ENCODE data around the gene ETV6.
"Not testable (repeated sequence)": the region's sequence is repeated elsewhere in the genome, so short reads cannot be mapped to it uniquely, and the experiment has no call there.

Gene ETV6

GRCh38 chr12:11907625-11908024 is 258.2 kb downstream of the ETV6 start:
- peaks cover 16% of the 10 kb centered on the region for H3K27me3 Mint-ChIP-seq (ENCODE audit: low read depth, poor library complexity)
- H3K4me3 Mint-ChIP-seq = no peak overlapping the region
- H3K9me3 Mint-ChIP-seq = peaks cover 59% of the 10 kb centered on the region
- H3K36me3 Mint-ChIP-seq (ENCODE audit: low read depth) = peaks cover 5% of the 10 kb centered on the region
- no peak for DNase-seq
- no peaks in the 10 kb centered on the region for H3K4me1 Mint-ChIP-seq
- no peak for TF ChIP-seq CTCF (IDR thresholded peaks at IDR 0.05)
- H3K27ac Mint-ChIP-seq = no peak overlapping the region

- Mint-ChIP-seq H3K27me3 (ENCODE audit: low read depth, poor library complexity) (peaks cover 12% of the 10 kb centered on the region), H3K9me3 (peaks cover 59% of the 10 kb centered on the region)
- not testable (repeated sequence) for H3K36me3 Mint-ChIP-seq (ENCODE audit: low read depth); DNase-seq; H3K4me1 Mint-ChIP-seq; H3K4me3 Mint-ChIP-seq; H3K27ac Mint-ChIP-seq
These were observed 259.9 kb downstream of the ETV6 start for GRCh38 chr12:11909406-11909805.

- no peak for DNase-seq
- Mint-ChIP-seq H3K4me3 (no peak overlapping the region), H3K4me1 (no peaks in the 10 kb centered on the region), H3K27me3 (ENCODE audit: low read depth, poor library complexity) (peaks cover 20% of the 10 kb centered on the region), H3K27ac (no peak overlapping the region), H3K9me3 (peaks cover 12% of the 10 kb centered on the region), H3K36me3 (ENCODE audit: low read depth) (no peaks in the 10 kb centered on the region)
- no peak for TF ChIP-seq CTCF (IDR thresholded peaks at IDR 0.05)
These were observed 266.6 kb downstream of the ETV6 start for GRCh38 chr12:11916113-11916512.

- no peak for DNase-seq
- no peaks in the 10 kb centered on the region for H3K4me1 Mint-ChIP-seq
- no peaks in the 10 kb centered on the region for H3K36me3 Mint-ChIP-seq (ENCODE audit: low read depth)
- TF ChIP-seq CTCF (IDR thresholded peaks at IDR 0.05) = no peak
- H3K27ac Mint-ChIP-seq = no peak overlapping the region
- peaks cover 9% of the 10 kb centered on the region for H3K9me3 Mint-ChIP-seq
- peaks cover 21% of the 10 kb centered on the region for H3K27me3 Mint-ChIP-seq (ENCODE audit: low read depth, poor library complexity)
- no peak overlapping the region for H3K4me3 Mint-ChIP-seq
These were observed 267.3 kb downstream of the ETV6 start for GRCh38 chr12:11916771-11917170.

- no peak overlapping the region for H3K4me3 Mint-ChIP-seq
- H3K4me1 Mint-ChIP-seq = no peaks in the 10 kb centered on the region
- no peak for TF ChIP-seq CTCF (IDR thresholded peaks at IDR 0.05)
- no peak for DNase-seq
- H3K36me3 Mint-ChIP-seq (ENCODE audit: low read depth) = no peaks in the 10 kb centered on the region
- H3K27ac Mint-ChIP-seq = no peak overlapping the region
- H3K9me3 Mint-ChIP-seq = peaks cover 2% of the 10 kb centered on the region
- H3K27me3 Mint-ChIP-seq (ENCODE audit: low read depth, poor library complexity) = peaks cover 24% of the 10 kb centered on the region
These were observed 268.0 kb downstream of the ETV6 start for GRCh38 chr12:11917501-11917900.

- TF ChIP-seq CTCF (IDR thresholded peaks at IDR 0.05) = no peak
- H3K4me3 Mint-ChIP-seq = no peak overlapping the region
- no peaks in the 10 kb centered on the region for H3K36me3 Mint-ChIP-seq (ENCODE audit: low read depth)
- DNase-seq = no peak
- peaks cover 31% of the 10 kb centered on the region for H3K27me3 Mint-ChIP-seq (ENCODE audit: low read depth, poor library complexity)
- H3K4me1 Mint-ChIP-seq = no peaks in the 10 kb centered on the region
- no peaks in the 10 kb centered on the region for H3K9me3 Mint-ChIP-seq
- no peak overlapping the region for H3K27ac Mint-ChIP-seq
These were observed 270.8 kb downstream of the ETV6 start for GRCh38 chr12:11920231-11920630.
